ENCODE results near the gene ABLIM2.

ABLIM2 gene

GRCh38 chr4:8081171-8081570 is 77.4 kb downstream of the ABLIM2 start:
- DNase-seq, result no peak

GRCh38 chr4:8080754-8081065 is 77.9 kb downstream of the ABLIM2 start:
- DNase-seq, result no peak

GRCh38 chr4:8079916-8080753 is 78.5 kb downstream of the ABLIM2 start:
- DNase-seq, result no peak

- DNase-seq, result no peak
Measured at GRCh38 chr4:8079031-8079885, 79.4 kb downstream of the ABLIM2 start.

GRCh38 chr4:8078610-8079015 is 80.0 kb downstream of the ABLIM2 start:
- DNase-seq, result no peak

- DNase-seq, result no peak
Measured at GRCh38 chr4:8078109-8078494, 80.5 kb downstream of the ABLIM2 start.

GRCh38 chr4:8077181-8078108 is 81.2 kb downstream of the ABLIM2 start:
- no peak for DNase-seq

- DNase-seq, result no peak
Measured at GRCh38 chr4:8076023-8076422, 82.6 kb downstream of the ABLIM2 start.

GRCh38 chr4:8073206-8073863 is 85.3 kb downstream of the ABLIM2 start:
- no peak for DNase-seq

GRCh38 chr4:8072235-8072968 is 86.2 kb downstream of the ABLIM2 start:
- no peak for DNase-seq

GRCh38 chr4:8071766-8072165 is 86.8 kb downstream of the ABLIM2 start:
- no peak for DNase-seq

- peak; percentile 11 for DNase-seq
Measured at GRCh38 chr4:8070736-8071718, 87.6 kb downstream of the ABLIM2 start.

GRCh38 chr4:8069102-8069752 is 89.4 kb downstream of the ABLIM2 start:
- no peak for DNase-seq

GRCh38 chr4:8067945-8068896 is 90.4 kb downstream of the ABLIM2 start:
- no peak for DNase-seq

GRCh38 chr4:8067274-8067936 is 91.2 kb downstream of the ABLIM2 start:
- DNase-seq, result no peak

- DNase-seq, result no peak
Measured at GRCh38 chr4:8066336-8066931, 92.2 kb downstream of the ABLIM2 start.

- no peak for DNase-seq
Measured at GRCh38 chr4:8063974-8064563, 94.5 kb downstream of the ABLIM2 start.

All from NCI-H1694 treated with DMSO at 0.1 percent for 48 hours (cell line).